ENCODE data around the gene MYH14. TPM values are rescaled to one million over a fixed set of nuclear protein-coding genes. Genes with fewer than 3 reads are reported as not detected.

MYH14 gene
- total RNA-seq, 1 donor from 2014 or later = not detected

GRCh38 chr19:50248826-50249225 lies 45.4 kb downstream of the MYH14 start:
- POLR2A ChIA-PET = no interaction called here

DNA sequence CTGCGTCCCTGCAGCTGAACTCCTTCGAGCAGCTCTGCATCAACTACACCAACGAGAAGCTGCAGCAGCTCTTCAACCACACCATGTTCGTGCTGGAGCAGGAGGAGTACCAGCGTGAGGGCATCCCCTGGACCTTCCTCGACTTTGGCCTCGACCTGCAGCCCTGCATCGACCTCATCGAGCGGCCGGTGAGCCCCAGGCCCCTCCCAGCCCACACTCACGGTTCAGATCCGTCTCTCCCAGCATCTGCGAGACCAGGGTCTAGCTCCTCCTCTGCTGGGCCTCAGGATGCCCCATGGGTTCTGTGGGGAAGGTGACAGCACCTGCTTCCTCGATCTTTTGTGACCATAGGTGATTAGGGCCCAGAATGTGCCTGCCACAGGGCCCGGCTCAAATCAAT lies 46.2 kb downstream of the MYH14 start:
- intact Hi-C loops (cut with micrococcal nuclease) = loop anchor here (5.0 kb wide), 1 partner anchor 78 kb away; the partner anchor contains the start of gene KCNC3
- Mint-ChIP-seq H3K9me3 (peaks cover 9% of the 10 kb centered on the region), H3K4me1 (peaks cover 5% of the 10 kb centered on the region), H3K27ac (no peak overlapping the region), H3K27me3 (peaks cover 20% of the 10 kb centered on the region), H3K4me3 (no peak overlapping the region), H3K36me3 (ENCODE audit: low read depth) (no peaks in the 10 kb centered on the region)
- TF ChIP-seq CTCF (IDR thresholded peaks at IDR 0.05) = no peak
- POLR2A ChIA-PET = no interaction called here
- ATAC-seq (ENCODE audit: low read depth) (no peak), DNase-seq (no peak)
- CTCF ChIA-PET = no interaction called here

More at GRCh38 chr19:50248826-50249225, 45.4 kb downstream of the MYH14 start:
- H3K27ac Mint-ChIP-seq = no peak overlapping the region
- no peak for TF ChIP-seq CTCF (IDR thresholded peaks at IDR 0.05)
- H3K36me3 Mint-ChIP-seq (ENCODE audit: low read depth) = no peaks in the 10 kb centered on the region
- DNase-seq (no peak), ATAC-seq (ENCODE audit: low read depth) (no peak)
- intact Hi-C loops (cut with micrococcal nuclease) = no loop called here
- CTCF ChIA-PET = no interaction called here
- peaks cover 6% of the 10 kb centered on the region for H3K9me3 Mint-ChIP-seq
- peaks cover 17% of the 10 kb centered on the region for H3K27me3 Mint-ChIP-seq
- H3K4me3 Mint-ChIP-seq = no peak overlapping the region
- H3K4me1 Mint-ChIP-seq = peaks cover 5% of the 10 kb centered on the region

DNA sequence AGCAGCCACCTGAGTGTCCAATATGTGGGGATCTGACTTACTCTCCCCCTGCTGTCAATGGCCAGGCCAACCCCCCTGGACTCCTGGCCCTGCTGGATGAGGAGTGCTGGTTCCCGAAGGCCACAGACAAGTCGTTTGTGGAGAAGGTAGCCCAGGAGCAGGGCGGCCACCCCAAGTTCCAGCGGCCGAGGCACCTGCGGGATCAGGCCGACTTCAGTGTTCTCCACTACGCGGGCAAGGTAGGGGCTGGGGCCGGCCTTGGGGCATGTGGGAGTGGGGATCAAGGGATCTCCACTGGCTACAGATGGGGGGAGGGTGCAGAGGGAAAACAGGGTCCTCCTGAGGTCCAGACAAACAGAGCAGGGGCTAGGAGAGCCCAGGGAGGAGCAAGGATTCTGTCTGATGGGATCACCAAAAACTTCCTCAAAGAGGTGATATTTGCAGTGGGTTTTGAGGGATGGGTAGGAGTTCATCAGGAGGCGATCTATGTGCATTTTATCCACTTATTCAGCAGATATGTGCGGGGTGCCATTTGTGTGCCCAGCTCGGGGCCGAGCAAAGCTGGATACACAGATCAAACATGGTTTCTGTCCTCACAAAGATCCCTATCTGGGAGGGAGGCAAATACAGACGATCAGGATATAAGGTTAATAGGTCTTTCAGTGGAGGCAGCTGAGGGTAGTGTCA lies 47.2 kb downstream of the MYH14 start:
- ChIA-PET CTCF (interaction anchor here (1.1 kb wide), 1 partner anchor 210 kb away, joined by 3 read pairs; no protein-coding TSS in a partner anchor), POLR2A (no interaction called here)
- DNase-seq (no peak), ATAC-seq (ENCODE audit: low read depth) (no peak)
- Mint-ChIP-seq H3K4me3 (no peak overlapping the region), H3K9me3 (peaks cover 9% of the 10 kb centered on the region), H3K27ac (no peak overlapping the region), H3K4me1 (peaks cover 5% of the 10 kb centered on the region), H3K27me3 (peaks cover 20% of the 10 kb centered on the region), H3K36me3 (ENCODE audit: low read depth) (no peaks in the 10 kb centered on the region)
- no peak for TF ChIP-seq CTCF (IDR thresholded peaks at IDR 0.05)
- intact Hi-C loops (cut with micrococcal nuclease) = loop anchor here (5.0 kb wide), 1 partner anchor 77 kb away; the partner anchor contains the start of gene KCNC3

GRCh38 chr19:50252111-50252886 lies 48.9 kb downstream of the MYH14 start:
- Mint-ChIP-seq H3K27me3 (peaks cover 15% of the 10 kb centered on the region), H3K36me3 (ENCODE audit: low read depth) (no peaks in the 10 kb centered on the region), H3K9me3 (peaks cover 9% of the 10 kb centered on the region), H3K27ac (no peak overlapping the region), H3K4me3 (no peak overlapping the region), H3K4me1 (peaks cover 5% of the 10 kb centered on the region)
- no peak for TF ChIP-seq CTCF (IDR thresholded peaks at IDR 0.05)
- DNase-seq = peak; percentile 40
- CTCF ChIA-PET = interaction anchor here (1.0 to 1.2 kb wide), 4 partner anchors 90 to 530 kb away, joined by 3 to 8 read pairs (median 5); no protein-coding TSS in a partner anchor
- intact Hi-C loops (cut with micrococcal nuclease) = loop anchor here (1.0 to 5.0 kb wide), 4 partner anchors 75 to 531 kb away; partner anchors contain the start of gene KCNC3
- POLR2A ChIA-PET = interaction anchor here (1.0 kb wide), 1 partner anchor 208 kb away, joined by 3 read pairs; no protein-coding TSS in a partner anchor
- ATAC-seq (ENCODE audit: low read depth) = peak; percentile 64

DNA sequence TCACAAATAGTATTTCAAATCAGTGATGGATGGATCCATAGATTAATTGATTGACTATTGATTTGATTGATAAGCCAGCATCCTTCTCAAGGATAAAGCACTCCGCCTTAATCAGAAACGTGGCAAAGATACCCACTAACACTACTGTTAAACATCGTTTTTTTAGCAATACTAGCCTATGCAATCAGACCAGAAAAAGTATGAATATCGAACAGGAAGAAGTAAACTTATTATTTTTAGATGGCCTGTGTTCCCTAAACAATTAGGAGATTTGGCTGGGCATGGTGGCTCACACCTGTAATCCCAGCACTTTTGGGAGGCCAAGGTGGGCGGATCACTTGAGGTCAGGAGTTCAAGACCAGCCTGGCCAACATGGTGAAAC lies 49.5 kb downstream of the MYH14 start:
- Mint-ChIP-seq H3K27ac (no peak overlapping the region), H3K27me3 (peaks cover 16% of the 10 kb centered on the region), H3K9me3 (peaks cover 9% of the 10 kb centered on the region), H3K36me3 (ENCODE audit: low read depth) (no peaks in the 10 kb centered on the region), H3K4me1 (peaks cover 5% of the 10 kb centered on the region), H3K4me3 (no peak overlapping the region)
- POLR2A ChIA-PET = interaction anchor here (1.0 kb wide), 1 partner anchor 208 kb away, joined by 3 read pairs; no protein-coding TSS in a partner anchor
- no peak for TF ChIP-seq CTCF (IDR thresholded peaks at IDR 0.05)
- intact Hi-C loops (cut with micrococcal nuclease) = loop anchor here (1.0 to 5.0 kb wide), 4 partner anchors 74 to 530 kb away; partner anchors contain the start of gene KCNC3
- ATAC-seq (ENCODE audit: low read depth) = no peak
- CTCF ChIA-PET = interaction anchor here (1.0 to 1.2 kb wide), 4 partner anchors 90 to 530 kb away, joined by 3 to 8 read pairs (median 5); no protein-coding TSS in a partner anchor
- no peak for DNase-seq
